RWPE2 (cell line): ENCODE results near the gene KCNH1.
"Not testable (repeated sequence)": the region's sequence is repeated elsewhere in the genome, so short reads cannot be mapped to it uniquely, and the experiment has no call there.

Experiments used
- ATAC-seq: fragments of 200-7000 bp; cut with Tn5 transposase; 3 replicates; pipeline ENCODE4 v1.9.1; 2021; ENCODE audit warnings: low read depth
- DNase-seq: peaks from one replicate; pipeline ENCODE4 v3.0.0-alpha.2; 2020; ENCODE audit warnings: low spot score
- H3K27ac ChIP-seq: fragments of 450-650 bp; 2 replicates; pipeline ENCODE4 v1.5.1; 2017; ENCODE audit warnings: mild to moderate bottlenecking; ENCODE audit not compliant: poor library complexity, severe bottlenecking
- H3K27me3 ChIP-seq: fragments of 250-450 bp; sonication (Bioruptor Pico); 2 replicates; pipeline ENCODE4 v1.5.1; 2021; ENCODE audit warnings: mild to moderate bottlenecking, moderate library complexity; ENCODE audit not compliant: insufficient read depth, poor library complexity, severe bottlenecking
- H3K36me3 ChIP-seq: fragments of 250-450 bp; sonication (Bioruptor Pico); 2 replicates; pipeline ENCODE4 v1.5.1; 2020; ENCODE audit warnings: low read depth, mild to moderate bottlenecking, moderate library complexity
- H3K4me1 ChIP-seq: fragments of 250-450 bp; sonication (Bioruptor Pico); 2 replicates; pipeline ENCODE4 v1.5.1; 2021; ENCODE audit warnings: mild to moderate bottlenecking, moderate library complexity; ENCODE audit not compliant: insufficient read depth, poor library complexity, severe bottlenecking
- H3K4me3 ChIP-seq: fragments of 250-450 bp; sonication (Bioruptor Pico); 2 replicates; pipeline ENCODE4 v1.5.1; 2021; ENCODE audit warnings: mild to moderate bottlenecking, moderate library complexity; ENCODE audit not compliant: severe bottlenecking
- H3K9me3 ChIP-seq: fragments of 250-450 bp; sonication (Bioruptor Pico); 2 replicates; pipeline ENCODE4 v1.5.1; 2021; ENCODE audit warnings: mild to moderate bottlenecking, moderate library complexity; ENCODE audit not compliant: severe bottlenecking
- CTCF ChIP-seq: fragments of 450-650 bp; IDR thresholded peaks from one replicate; pipeline ENCODE4 v1.5.1; 2017; ENCODE audit warnings: mild to moderate bottlenecking, moderate library complexity; ENCODE audit not compliant: poor library complexity, severe bottlenecking

The KCNH1 gene

GRCh38 chr1:210978316-210978973, 155.5 kb downstream of the KCNH1 start:
- Histone ChIP-seq H3K27ac (no peak overlapping the region), H3K27me3 (no peaks in the 10 kb centered on the region), H3K9me3 (no peaks in the 10 kb centered on the region), H3K4me3 (no peak overlapping the region), H3K4me1 (no peaks in the 10 kb centered on the region), H3K36me3 (no peaks in the 10 kb centered on the region)
- no peak for TF ChIP-seq CTCF
- DNase-seq (no peak), ATAC-seq (no peak)

GRCh38 chr1:210951279-210951678, 182.7 kb downstream of the KCNH1 start:
- TF ChIP-seq CTCF = no peak
- Histone ChIP-seq H3K9me3 (no peaks in the 10 kb centered on the region), H3K27ac (no peak overlapping the region), H3K27me3 (no peaks in the 10 kb centered on the region), H3K4me1 (no peaks in the 10 kb centered on the region), H3K36me3 (no peaks in the 10 kb centered on the region), H3K4me3 (no peak overlapping the region)
- no peak for DNase-seq
- ATAC-seq = no peak

GRCh38 chr1:210949940-210950546, 183.9 kb downstream of the KCNH1 start:
- DNase-seq, H3K4me3 ChIP-seq, H3K9me3 ChIP-seq, H3K36me3 ChIP-seq, H3K4me1 ChIP-seq, H3K27me3 ChIP-seq, ATAC-seq, H3K27ac ChIP-seq: not testable (repeated sequence)
- TF ChIP-seq CTCF = peak; percentile 41

- no peak overlapping the region for H3K4me3 ChIP-seq
- DNase-seq (no peak), ATAC-seq (no peak)
- no peak overlapping the region for H3K27ac ChIP-seq
- no peaks in the 10 kb centered on the region for H3K9me3 ChIP-seq
- H3K4me1 ChIP-seq = no peaks in the 10 kb centered on the region
- no peak for TF ChIP-seq CTCF
- H3K36me3 ChIP-seq = no peaks in the 10 kb centered on the region
- no peaks in the 10 kb centered on the region for H3K27me3 ChIP-seq
Measured at GRCh38 chr1:210949489-210949888, 184.5 kb downstream of the KCNH1 start.

GRCh38 chr1:210949039-210949438, 184.9 kb downstream of the KCNH1 start:
- Histone ChIP-seq H3K9me3 (no peaks in the 10 kb centered on the region), H3K27me3 (no peaks in the 10 kb centered on the region), H3K4me1 (no peaks in the 10 kb centered on the region), H3K4me3 (no peak overlapping the region), H3K27ac (no peak overlapping the region), H3K36me3 (no peaks in the 10 kb centered on the region)
- DNase-seq (no peak), ATAC-seq (no peak)
- no peak for TF ChIP-seq CTCF
